ENCODE measurements around the gene EBF3.

EBF3 gene

DNA sequence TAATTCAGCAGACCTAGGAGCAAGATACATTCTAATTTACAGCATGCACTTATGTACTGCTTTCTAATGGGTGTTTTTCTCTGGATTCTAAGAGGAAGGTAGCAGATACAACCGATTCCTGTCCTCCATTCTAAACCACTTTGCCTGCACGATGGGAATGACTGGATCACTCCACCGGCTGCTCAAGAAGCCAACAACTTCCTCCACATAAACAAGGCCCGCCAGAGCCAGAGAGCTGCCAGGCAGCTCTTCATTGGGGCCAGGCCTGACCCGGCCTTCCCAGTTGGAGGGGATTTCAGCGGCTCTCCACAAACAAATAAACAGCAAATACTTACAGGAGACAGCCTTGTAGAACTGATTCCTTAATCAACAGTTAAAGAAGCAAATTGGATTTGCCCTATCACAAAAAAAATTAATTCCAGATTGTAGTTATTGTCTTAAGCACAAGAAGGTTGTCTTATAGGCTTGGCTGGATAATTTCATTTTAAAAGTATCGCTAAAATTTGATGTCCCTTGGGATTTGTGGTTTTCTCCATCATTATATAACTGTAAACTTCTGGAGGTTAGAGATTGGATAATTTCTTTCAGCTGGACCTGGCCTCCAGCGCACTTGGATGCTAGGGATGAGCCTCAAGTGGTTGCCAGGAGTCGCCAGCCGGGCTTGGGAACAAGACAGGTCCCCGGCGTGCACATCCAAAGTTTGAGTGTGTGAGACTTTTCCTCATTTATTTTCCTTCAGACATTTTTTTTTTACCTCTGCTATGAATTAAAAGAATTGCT is 20.9 kb downstream of the EBF3 start:
- DNase-seq, result no peak

DNA sequence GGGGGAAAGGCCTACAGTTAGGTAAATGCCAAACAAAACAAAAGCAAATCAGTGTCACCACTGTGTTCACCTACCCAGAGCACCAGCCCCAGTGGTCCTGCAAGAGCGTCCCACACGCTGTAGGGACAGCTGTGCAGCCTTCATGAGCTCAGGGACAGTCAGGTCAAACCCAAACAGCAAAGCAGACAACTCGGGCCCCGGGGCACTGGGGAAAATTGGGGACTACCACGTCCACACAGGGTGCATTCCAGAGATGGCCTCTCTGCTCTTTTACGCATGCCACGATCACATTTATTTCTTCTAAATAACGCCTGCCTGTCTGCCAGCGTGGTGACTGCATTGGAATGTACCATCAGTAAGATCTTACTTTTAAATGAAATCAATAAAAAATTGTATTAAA is 21.7 kb downstream of the EBF3 start:
- no peak for DNase-seq

DNA sequence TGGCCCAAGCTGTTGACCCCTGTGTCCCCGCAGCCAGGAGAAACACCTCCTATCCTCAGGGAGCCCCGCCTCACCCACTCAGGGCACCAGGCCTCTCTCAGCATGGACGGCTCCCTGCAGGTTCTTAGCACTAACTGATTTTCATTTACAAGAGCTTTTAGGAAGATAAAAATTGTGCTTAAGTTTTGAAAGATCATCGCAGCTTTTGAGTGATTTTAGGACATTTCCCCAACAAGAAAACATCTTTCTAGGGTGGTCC is 22.1 kb downstream of the EBF3 start:
- DNase-seq, result no peak

DNA sequence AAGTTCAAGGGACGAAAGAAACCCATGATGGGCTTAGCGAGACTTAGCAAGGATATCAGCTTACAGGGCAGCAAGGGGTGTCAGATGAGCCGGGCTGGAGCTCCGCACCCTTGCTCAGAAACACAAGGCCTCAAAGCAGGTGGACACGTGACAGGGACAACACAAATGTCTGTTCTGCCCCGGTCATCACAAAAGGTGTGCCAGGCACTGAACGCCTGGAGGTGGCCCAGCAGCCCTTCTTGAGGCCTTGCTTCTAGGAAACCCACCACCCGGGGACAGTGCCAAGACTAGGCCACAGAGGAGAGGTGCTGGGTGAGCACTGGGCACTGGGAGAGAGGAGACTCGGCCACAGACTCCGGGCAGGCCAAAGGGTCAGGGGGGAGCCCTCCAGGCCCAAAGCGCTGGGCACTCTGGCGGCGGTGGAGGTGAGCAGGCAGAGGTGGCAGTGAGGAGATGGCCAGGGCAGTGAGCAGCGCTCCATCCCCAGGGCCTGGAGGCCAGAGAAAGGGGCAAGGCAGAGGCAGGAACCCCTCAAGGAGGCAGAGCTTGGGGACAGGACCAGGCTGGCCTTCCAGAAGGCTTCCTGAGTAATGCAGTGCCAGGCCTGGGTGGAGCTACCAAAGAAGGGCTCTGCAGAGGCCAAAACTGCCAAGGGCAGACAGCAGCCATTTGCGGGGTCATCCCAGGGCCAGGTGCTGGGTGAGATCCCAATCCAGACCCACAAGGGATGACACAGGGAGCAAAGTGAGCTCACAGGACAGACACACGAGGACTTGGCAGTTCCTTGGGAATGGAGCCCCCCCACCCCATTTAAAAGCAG is 22.7 kb downstream of the EBF3 start:
- no peak for DNase-seq

DNA sequence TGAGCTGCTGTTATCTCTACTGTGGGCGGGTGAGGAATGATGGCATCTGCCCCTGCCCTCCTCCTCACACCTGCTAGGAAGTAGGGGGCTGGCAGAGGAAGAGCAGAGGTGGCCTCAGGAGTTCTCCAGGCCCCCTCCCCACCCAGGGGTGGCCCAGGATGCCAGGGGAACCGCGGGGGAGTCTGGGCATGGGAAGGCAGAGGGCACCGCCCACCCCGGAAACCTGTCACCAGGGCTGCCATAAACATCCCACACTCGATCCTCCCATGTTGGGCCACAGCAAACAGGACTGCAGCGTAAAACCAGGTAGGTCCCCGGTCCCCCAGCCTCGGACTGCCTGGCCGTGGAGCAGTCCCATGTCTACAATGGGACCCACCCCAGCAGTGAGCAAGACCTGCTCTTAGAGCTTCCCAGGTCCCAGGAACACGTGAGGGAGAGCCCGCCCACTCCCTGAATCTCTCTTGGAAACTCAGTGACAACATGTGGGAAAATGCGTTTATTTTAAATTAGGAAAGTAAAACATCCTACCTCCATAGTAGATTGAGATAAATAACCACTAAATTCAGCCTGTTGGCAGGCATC is 23.4 kb downstream of the EBF3 start:
- DNase-seq, result no peak

DNA sequence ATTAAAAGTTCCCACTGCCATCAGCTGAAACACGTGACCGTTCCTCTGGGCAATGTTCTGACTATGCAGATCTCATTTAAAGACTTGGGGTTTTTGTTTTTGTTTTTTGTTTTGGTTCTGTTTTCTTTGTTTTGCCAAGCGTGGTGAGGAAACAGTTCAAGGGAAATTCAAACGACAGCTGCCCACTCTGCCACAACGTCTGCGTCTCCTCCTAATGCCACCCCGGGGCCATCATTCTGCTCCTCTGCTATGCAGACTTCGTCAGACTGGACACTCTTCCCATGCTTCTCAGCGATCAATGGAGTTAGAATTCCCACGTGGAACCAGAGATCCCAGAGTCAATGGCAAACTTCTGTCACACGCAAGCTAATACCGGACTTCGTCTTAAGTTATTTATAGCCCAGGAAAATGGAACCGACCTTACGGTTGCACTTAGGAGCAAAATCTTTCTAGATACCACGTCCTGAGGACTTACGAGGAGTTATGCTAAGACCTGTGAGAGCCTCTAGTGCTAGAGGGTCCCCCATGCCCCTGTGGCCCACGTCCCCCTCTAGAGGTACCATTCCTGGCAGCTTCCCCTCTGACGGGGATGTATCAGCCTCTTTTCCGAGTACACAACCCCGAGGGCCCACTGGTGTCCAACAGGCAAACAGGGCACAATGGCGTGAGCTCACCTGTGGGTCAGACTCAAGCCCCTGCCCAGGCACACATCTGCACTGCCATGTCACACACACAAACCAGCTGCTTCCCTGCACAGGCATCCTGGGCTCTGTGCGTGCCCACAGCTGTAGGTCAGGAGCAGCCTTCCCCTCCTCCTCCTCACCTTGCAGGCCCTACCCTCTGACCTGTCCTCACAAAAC is 24.4 kb downstream of the EBF3 start:
- no peak for DNase-seq

DNA sequence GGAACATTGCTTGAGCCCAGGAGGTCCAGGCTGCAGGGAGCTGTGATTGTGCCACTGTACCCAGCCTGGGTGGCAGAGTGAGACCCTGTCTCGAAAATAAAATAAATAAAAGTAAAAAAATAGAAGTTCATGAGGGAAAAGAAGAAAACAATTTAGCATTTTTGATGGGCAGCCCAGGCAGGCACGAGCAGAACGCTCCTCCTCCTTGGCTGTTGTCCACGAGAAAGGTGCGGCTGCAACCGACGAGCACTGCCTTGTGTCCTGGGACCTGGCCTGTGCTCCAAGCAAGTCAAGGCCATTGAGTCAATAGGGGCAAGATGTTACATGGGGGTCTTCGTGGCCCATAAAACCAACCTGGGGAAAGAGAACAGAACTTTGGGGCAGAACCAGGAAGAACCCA is 25.6 kb downstream of the EBF3 start:
- DNase-seq, result no peak

DNA sequence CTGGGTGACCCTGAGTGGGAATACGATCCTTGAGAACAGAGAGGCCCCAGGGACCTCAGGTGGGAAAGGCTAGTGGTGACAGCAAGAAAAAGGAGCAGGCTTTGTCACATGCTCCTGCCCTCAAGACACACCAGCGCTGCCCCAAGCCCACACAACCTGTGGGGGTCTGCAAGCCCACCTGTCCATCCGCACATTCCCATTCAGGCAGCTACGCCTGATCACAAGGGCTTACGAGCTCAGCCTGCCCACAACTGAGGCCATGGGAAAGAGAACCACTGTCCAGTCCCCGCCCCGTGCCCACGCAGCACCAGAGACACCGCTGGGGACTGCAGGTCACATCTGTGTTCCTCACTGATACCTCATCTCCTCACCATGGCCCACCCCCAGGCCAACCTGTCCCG is 26.7 kb downstream of the EBF3 start:
- DNase-seq, result no peak

DNA sequence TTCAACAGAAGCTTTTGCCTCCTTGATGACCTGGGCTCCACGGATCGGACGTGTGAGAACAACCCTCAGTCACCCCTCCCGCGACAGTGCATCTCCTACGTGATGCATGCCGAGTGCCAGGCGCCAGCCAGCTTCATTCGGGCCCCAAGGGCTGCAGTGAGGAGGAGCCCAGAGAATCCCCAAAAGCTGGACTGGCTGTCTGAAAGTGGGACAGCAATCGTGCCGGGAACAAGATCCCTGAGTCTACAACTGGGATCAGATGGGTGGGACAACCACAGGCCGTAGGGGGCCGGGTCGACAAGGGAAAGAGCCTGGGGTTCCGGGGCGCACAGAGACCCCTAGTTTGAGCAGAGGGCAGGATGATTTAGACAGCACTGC is 27.2 kb downstream of the EBF3 start:
- DNase-seq, result no peak

DNA sequence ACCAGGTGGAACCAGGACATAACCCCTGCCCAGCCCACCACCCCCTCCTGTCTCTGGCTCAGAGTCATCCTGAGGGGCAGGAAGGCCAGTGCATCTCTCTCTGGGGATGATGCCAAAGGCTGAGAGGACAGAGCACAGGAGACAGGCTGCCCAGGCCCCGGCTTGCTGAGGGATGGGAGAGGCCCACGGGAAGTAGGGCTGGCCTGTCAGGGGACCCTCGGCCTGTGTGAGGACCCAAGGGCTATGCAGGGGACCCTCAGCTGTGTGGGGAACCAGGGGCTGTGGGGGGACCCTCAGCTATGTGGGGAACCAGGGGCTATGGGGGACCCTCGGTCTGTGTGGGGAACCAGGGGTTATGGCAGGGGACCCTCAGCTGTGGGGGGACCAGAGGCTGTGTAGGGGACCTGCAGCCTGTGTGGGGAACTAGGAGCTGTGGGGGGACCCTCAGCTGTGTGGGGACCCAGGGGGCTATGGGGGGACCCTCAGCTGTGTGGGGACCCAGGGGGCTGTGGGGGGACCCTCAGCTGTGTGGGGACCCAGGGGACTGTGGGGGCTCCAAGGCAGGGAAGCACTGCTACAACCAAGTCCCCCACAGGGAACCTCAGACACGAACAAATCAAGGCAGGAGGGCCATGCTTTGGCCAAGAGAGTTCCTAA is 27.7 kb downstream of the EBF3 start:
- DNase-seq, result no peak

DNA sequence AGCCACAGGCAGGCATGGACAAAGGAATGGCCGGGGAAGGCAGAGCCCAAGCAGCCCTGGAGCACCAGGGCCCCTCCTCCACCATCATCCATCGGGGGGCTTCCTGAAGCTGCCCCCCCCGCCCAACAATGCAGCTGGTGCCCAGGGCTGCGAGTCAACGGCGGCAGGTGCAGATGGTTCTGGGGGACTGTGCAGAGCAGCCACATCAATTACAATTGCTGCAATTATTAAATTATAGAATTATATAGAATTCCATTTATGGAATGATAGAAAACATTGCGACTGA is 28.3 kb downstream of the EBF3 start:
- no peak for DNase-seq

DNA sequence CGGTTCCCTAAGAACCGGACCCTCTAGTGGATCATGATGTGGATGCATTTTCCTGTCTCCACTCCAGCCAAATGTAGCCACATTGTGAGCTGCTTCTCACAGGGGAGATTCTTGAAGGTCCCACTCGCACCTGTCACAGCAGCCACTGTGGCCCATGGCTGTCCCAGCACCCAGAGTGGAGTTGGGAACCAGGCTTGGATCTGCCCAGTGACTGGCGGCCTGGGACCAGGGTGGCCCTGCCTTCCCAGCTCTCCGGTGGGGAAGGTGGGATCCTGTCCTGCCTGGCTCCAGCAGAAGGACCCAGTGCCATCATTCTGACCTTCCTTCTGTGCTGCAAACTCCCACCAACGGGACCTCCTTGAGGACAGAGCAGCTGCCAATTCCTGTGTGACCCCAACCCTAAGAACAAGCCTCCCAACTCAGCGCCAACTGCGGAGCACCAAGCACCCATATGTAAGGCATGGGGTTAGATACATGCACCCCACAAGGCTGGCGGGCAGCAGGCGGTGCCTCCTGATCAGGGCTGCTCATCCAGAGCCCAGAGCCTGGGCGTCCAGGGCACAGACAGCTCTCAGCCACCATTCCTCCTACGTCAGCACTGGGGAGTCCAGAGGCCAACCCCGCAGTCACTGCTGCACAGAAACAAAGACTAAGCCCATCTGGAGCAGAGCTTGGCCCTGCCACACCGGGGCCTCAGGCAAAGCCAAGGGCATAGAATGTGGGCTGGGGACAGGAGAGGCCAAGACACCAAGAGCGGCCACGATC is 28.8 kb downstream of the EBF3 start:
- no peak for DNase-seq

DNA sequence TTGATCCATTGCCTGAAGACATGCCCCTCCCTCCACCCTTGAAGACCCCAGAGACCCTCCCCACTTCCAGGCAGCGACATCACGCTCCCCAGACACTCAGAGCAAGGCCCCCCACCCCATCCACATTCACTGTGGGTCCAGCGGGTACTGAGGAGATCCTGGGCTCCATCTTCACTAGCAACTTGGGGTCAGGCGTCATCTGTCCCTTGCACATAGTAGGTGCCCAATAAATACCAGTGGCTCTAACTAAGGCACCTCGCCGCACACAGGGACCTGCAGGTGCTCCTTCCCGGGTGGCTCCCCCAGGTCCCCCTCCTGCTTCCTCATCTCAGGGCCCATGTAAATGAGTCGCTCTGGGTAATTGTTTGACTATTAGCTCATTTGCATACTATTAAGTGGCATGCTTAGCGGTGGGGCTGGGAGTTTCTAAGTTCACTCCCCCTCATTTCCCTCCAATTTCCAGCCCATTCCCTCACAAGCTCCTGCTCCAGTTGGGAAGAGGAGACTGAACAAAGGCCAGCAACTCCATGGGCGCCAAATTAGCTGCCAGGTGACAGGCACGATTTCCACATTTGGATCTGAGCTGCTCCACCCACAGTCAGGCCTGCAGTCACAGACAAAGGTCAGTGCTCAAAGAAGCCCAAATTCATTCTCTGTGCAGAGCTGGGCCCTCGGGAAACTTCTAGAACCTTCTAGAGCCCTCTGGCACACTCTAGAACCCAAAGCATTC is 29.7 kb downstream of the EBF3 start:
- no peak for DNase-seq

DNA sequence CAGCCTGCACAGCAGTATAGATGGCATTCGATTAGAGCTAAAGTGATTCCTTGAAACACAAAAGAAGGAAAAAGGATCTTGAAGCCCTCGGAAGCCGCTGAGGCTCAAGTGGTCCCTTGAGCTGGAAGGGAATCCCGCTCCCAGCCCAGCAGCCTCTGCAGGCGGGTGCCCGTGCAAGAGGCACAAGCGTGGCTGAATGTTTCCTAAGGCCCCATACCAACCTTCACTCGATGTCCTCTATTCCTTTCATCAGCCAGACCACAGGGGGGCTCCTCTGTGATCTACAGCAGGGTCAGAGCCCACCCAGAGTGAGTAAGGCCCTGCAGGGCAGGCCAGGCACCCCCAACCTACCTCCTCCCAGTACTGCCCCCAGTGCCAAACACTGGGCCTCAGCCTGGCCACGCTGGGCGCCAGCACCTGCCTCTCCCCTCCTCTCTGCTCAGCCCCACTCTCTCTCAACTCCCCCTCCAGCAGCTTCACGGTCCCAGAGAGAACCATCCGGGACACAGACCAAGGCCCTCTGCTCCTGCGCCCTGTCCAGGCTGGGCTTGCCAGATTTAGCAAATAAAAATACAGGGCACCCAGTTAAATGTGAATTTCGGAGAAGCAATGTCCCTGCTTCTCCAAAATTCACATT is 30.5 kb downstream of the EBF3 start:
- no peak for DNase-seq

DNA sequence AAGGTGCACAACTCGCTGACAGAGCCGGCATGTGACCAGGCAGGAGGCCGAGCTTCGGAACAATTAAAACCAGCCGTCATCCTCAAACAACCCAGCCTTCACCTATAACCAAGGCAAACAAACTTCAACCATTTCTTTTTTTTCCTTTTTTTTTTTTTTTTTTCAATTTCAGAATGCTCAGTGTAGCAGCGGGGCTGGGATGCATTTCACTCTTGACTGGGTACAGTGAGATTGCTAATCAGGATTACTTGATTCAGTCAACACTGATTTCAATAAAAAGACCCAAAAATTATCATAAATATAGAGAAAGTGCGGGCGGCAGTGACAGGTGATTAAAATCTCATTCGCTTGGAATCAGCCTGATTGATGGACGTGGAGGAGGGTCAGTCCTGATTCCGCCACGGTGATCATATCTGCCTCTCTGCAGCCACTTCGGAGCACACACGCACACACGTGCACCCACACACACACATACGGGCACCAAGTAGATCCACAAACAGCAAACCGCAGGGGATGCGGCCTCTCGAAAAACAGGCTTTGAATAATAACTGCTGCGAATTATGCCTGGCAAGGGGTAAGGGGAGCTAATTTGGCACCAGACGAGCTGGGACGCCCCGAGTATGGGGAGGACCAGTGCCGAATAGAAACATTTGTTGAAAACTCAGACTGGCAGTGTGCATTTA is 31.2 kb downstream of the EBF3 start:
- DNase-seq, result no peak

DNA sequence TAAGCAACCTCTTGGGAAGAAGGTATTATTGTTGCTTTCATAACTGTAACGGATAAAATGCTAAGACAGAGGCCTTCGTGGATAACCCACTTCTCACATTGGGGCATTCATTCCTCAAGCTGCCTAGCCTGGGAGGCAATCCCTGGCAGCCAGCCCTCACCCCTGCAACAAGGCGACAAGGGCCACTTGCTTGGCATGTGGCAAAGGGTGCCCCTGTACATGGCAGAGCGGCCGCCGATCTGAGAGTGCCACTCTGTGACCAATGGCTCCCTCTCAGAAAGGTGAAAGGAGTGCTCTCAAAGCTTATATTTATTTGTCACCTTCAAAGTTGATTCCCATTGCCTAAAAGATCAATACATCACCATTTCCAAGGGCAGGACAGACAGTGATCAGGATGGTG is 31.9 kb downstream of the EBF3 start:
- no peak for DNase-seq

DNA sequence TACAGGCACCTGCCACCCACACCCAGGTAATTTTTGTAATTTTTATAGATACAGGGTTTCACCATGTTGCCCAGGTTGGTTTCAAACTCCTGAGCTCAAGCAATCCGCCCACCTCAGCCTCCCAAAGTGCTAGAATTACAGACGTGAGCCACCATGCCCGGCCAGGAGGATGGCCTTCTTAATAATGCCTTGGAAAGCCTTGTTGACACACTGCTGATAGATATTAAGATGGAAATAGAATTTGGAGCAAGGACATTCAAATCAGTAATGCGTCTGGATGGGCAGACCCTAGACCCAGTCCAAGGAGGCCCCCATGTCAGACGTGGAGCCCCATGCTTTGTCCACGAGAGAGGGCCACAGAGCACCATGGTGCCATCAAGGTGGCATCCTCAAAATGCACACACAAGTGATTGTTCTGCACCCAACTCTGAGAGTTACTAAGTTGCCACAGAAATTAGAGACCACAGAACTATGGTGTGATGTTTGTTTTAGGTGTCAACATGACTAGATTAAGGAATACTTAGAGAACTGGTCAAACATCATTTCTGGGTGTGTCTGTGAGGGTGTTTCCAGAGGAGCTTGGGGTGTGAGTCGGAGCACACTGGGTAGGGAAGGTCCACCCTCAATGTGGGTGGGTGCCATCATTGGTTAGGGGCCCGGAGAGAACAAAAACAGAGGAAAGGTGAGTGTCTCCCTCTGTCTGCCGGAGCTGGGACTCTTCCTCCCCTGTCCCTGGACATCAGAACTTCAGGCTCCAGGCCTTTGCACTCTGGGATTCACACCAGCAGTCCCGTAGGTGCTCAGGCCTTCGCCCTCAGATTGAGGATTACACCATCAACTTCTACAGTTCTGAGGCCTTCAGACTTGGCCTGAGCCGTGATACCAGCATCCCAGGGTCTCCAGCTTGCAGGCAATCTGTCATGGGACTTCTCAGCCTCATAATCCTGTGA is 34.5 kb downstream of the EBF3 start:
- DNase-seq, result no peak

DNA sequence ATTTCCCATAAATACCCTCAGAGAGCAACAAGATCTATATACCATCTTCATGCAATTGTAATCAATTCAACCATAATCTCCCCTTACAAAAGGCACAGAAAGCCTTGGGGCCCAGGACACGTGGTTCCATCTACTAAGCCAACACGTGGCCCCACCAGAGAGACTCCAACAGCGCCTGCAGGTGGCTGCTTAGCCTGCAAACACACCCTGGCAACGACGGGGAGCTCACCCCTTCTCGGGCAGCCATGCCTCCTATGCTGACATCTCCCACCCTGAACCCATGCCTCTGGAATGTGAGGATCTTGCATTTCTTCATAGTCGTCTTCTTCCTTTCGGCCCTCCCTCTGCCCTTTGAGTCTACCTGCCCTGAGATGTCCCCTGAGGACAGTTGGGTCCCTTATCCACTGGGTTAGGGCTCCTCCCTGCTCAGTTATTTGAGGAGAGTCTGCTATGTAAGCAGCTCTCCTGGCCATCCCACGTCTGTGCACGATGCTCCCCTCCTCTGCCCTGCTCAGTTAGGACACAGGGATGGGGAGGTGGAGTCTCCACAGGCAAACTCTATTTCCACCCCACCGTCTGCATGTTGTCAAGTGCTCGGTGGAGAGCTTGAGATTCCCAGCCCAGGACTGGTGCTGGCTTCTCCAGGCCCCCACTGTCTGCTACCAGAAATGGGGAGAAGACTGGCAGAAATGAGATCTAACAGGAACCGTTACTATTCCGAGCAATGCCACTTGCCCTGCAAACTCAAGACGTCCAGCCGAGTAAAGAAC is 36.5 kb downstream of the EBF3 start:
- DNase-seq, result no peak

Data from CD4-positive, alpha-beta T cell treated with Interleukin-17A for 4 hours (primary cell).